IPS-18a (cell line): ENCODE data around the gene SEZ6L2.
"Not testable (repeated sequence)": the region's sequence is repeated elsewhere in the genome, so short reads cannot be mapped to it uniquely, and the experiment has no call there.

ENCODE experiments used
- H3K27ac ChIP-seq: one replicate; pipeline ENCODE4 v1.5.1; 2013; ENCODE audit warnings: low read length
- H3K27me3 ChIP-seq: one replicate; pipeline ENCODE4 v1.6.1; 2013; ENCODE audit warnings: mild to moderate bottlenecking, low read length; ENCODE audit not compliant: control insufficient read depth, insufficient read depth
- H3K36me3 ChIP-seq: one replicate; pipeline ENCODE4 v1.6.1; 2013; ENCODE audit warnings: low read depth, low read length; ENCODE audit not compliant: control insufficient read depth
- H3K4me1 ChIP-seq: one replicate; pipeline ENCODE4 v1.6.1; 2013; ENCODE audit warnings: low read depth, low read length; ENCODE audit not compliant: control insufficient read depth
- H3K4me3 ChIP-seq: one replicate; pipeline ENCODE4 v1.5.1; 2013; ENCODE audit warnings: low read length
- H3K9ac ChIP-seq: one replicate; pipeline ENCODE4 v1.6.1; 2013; ENCODE audit warnings: mild to moderate bottlenecking, low read length, moderate library complexity
- H3K9me3 ChIP-seq: one replicate; pipeline ENCODE4 v1.6.1; 2013; ENCODE audit warnings: low read depth, low read length; ENCODE audit not compliant: control insufficient read depth

Gene SEZ6L2

DNA sequence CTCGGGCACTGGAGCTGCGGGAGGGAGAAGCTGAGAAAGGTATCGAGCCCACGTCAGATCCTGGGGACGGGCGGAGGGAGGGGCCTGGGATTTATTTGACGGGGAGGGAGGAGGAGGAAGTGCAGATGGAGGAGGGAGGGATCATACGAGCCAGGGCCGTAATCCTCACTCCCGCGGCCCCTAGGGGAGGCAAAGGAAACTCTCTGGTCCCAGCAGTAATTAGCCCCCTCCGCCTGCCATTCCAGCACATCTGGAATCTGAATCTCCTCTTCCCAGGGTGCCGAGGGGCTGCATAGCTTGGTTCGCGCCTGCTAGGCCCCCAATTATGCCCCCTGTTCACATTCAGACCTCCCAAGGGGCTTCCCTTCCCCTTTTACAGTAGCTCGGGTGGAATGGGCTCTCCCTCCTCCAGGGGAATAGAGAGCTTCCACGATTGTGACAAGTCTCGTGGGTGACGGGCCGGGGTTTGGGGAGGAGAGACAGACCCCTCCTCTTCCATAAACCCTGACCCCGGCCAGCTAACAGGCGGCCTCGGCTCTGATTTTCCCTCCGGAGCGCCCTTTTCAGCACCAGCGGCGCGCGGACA, at the start of gene SEZ6L2:
SEZ6L2 (minus strand) TSS at position 35 of the 586 bp plus-strand sequence. CDS start 531 bp downstream, outside the sequence.
- H3K4me1 ChIP-seq: peaks cover 9% of the 10 kb centered on the region
- no peaks in the 10 kb centered on the region for H3K9me3 ChIP-seq
- H3K36me3 ChIP-seq: no peaks in the 10 kb centered on the region
- H3K4me3 ChIP-seq: peak within 1 kb of the TSS; percentile 91
- H3K27me3 ChIP-seq: no peaks in the 10 kb centered on the region
- no peak within 1 kb of the TSS for H3K27ac ChIP-seq
- peak within 1 kb of the TSS; percentile 67 for H3K9ac ChIP-seq

DNA sequence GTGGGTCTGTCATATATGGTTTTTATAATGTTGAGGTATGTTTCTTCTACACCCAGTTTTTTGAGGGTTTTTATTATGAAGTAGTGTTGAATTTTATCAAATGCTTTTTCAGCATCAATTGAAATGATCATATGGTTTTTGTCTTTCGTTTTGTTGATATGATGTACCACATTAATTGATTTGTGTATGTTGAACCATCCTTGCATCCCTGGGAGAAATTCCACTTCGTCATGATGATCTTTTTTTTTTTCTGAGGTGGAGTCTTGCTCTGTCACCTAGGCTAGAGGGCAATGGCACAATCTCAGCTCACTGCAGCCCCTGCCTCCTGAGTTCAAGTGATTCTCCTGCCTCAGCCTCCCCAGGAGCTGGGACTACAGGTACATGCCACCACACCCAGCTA, 48.5 kb upstream of the SEZ6L2 start:
- peaks cover 5% of the 10 kb centered on the region for H3K4me1 ChIP-seq
- no peaks in the 10 kb centered on the region for H3K36me3 ChIP-seq
- no peak overlapping the region for H3K27ac ChIP-seq
- H3K9me3 ChIP-seq: no peaks in the 10 kb centered on the region
- H3K27me3 ChIP-seq: no peaks in the 10 kb centered on the region
- no peak overlapping the region for H3K4me3 ChIP-seq
- H3K9ac ChIP-seq: no peak overlapping the region

DNA sequence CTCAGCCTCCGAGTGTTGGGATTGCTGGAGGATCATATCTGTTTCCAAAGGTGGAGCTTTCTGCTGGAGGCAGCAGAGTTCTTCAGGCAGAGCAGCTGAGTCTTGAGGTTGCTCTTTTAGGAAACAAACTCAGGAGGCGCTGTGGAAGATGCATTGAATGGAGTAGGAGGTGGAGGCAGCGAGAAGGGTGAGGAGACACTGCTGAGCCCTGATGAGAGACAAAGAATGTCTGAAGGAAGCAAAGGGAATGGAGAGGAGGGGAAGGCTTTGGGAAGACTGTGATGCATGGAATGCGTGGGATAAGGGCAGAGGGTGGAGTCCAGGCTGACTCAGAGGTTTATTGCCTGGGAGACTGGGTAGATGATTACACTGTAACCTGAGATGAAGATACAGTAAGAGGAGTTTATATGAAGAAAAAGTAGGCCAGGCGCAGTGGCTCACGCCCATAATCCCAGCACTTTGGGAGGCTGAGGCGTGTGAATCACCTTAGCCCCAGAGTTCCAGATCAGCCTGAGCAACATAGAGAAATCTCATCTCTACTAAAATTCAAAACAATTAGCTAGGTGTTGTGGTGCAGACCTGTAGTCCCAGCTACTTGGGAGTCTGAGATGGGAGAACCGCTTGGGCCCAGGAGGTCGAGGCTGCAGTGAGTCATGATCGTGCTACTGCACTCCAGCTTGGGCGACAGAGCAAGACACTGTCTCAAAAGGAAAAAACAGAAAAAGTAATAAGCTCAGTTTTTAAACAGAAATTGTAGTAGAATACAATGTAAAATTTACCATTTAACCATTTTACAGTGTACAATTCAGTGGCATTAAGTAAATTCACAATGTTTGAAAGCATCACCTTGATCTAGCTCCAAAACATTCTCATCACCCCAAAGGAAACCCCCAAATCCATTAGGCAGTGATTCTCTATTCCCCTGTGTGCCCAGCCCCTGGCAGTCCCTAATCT, 44.8 kb upstream of the SEZ6L2 start:
- H3K36me3 ChIP-seq: no peaks in the 10 kb centered on the region
- no peaks in the 10 kb centered on the region for H3K9me3 ChIP-seq
- H3K27ac ChIP-seq: no peak overlapping the region
- no peak overlapping the region for H3K4me3 ChIP-seq
- H3K27me3 ChIP-seq: no peaks in the 10 kb centered on the region
- peaks cover 5% of the 10 kb centered on the region for H3K4me1 ChIP-seq
- no peak overlapping the region for H3K9ac ChIP-seq

- Histone ChIP-seq H3K9ac (no peak overlapping the region), H3K27me3 (no peaks in the 10 kb centered on the region), H3K36me3 (no peaks in the 10 kb centered on the region), H3K27ac (no peak overlapping the region), H3K4me1 (peaks cover 5% of the 10 kb centered on the region), H3K4me3 (no peak overlapping the region), H3K9me3 (no peaks in the 10 kb centered on the region)
These were observed 41.3 kb upstream of the SEZ6L2 start for GRCh38 chr16:29940656-29941055.

DNA sequence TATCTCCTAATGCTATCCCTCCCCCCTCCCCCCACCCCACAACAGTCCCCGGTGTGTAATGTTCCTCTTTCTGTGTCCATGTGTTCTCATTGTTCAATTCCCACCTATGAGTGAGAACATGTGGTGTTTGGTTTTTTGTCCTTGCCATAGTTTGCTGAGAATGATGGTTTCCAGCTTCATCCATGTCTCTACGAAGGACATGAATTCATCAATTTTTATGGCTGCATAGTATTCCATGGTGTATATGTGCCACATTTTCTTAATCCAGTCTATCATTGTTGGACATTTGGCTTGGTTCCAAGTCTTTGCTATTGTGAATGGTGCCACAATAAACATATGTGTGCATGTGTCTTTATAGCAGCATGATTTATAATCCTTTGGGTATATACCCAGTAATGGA, 32.4 kb upstream of the SEZ6L2 start:
- not testable (repeated sequence) for H3K27me3 ChIP-seq, H3K4me3 ChIP-seq, H3K9ac ChIP-seq, H3K27ac ChIP-seq, H3K9me3 ChIP-seq, H3K4me1 ChIP-seq, H3K36me3 ChIP-seq

DNA sequence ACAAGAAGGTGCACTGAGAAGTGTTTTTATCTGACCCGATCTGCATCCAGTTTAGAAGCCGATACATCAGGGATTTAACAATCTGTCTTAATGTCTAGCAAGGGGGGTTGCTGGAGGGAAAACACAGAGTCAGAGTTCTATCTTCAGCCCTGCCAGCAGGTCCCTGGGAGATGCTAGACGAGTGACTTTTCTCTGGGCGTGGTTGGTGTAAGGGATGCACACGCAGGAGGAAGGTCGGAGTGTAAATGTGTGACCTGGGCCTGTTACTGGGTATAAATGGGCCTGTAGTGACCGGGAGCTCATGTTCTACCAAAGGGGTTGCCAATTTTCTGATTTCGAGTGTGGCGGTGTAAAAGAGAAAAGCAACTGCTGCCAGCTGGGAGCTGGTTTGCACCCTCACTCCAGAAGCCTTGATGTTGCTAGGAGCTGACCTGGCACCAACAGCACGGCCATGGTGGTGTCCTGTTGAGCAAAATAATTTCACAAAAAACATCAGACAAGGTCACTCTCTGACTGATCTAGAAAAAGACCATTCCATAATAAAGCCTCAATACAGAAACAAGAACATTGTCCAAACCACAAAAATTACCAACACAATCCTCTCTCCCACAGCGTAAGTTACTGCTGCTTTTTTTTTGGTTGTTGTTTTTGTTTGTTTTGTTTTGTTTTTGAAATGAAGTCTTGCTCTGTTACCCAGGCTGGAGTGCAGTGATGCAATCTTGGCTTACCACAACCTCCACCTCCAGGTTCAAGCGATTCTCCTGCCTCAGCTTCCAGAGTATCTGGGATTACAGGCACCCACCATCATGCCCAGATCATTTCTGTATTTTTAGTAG, 27.9 kb upstream of the SEZ6L2 start:
- H3K4me3 ChIP-seq: peak overlapping the region; percentile 77
- H3K9ac ChIP-seq: peak overlapping the region; percentile 83
- no peaks in the 10 kb centered on the region for H3K9me3 ChIP-seq
- peaks cover 7% of the 10 kb centered on the region for H3K4me1 ChIP-seq
- H3K36me3 ChIP-seq: no peaks in the 10 kb centered on the region
- no peaks in the 10 kb centered on the region for H3K27me3 ChIP-seq
- no peak overlapping the region for H3K27ac ChIP-seq

- Histone ChIP-seq H3K4me1 (peaks cover 7% of the 10 kb centered on the region), H3K27ac (peak overlapping the region; percentile 54), H3K36me3 (no peaks in the 10 kb centered on the region), H3K27me3 (no peaks in the 10 kb centered on the region), H3K4me3 (peak overlapping the region; percentile 77), H3K9ac (peak overlapping the region; percentile 83), H3K9me3 (no peaks in the 10 kb centered on the region)
These were observed 27.3 kb upstream of the SEZ6L2 start for GRCh38 chr16:29926711-29927052.

DNA sequence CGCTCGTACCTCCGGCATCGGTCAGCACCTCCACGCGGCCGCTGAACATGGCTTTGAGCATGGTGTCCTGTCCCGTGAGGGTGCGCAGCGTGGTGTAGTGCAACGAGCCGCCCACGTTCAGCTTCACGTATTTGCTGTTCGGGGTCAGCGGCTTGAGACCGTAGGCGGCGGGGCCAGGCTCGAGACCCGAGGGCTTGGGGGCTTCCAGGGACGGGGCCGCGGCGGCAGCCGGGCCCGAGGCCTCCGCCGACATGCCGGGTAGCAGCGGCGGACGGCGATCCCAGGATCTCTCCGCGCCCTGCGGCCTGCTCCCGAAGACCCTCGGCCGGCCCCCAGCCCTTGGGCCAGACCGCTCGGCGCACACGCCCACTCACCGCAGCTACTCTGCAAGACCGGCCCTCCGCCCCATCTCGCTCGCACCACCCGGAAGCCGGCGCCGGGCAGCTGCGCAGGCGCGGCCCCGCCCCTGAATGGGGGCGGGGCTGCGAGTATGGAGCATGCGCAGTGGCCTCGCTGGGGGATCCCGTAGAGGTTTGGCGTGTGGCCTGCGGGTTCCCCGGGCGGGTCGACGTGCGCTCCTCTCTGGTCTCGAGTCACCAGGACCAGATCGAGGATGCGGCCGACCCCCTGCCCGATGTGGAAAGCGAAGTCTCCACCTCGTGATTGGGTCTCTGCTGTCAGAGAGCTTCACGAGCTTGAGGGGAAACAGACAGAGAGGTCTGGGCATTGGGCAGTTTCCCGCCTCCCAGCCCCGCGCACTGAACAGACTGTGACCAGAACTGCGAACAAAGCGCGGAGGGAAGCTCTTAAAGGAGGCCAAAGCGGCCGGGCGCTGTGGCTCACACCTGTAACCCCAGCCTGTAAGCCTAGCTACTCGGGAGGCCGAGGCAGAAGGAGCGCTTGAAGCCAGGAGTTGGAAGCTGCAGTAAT, 26.7 kb upstream of the SEZ6L2 start, which contains the start of gene KCTD13:
KCTD13 (minus strand) TSS at position 446 of the 930 bp plus-strand sequence; CDS start at position 253, 193 bp downstream.
- Histone ChIP-seq H3K4me1 (peaks cover 7% of the 10 kb centered on the region), H3K27ac (peak within 1 kb of the TSS; percentile 54), H3K9ac (peak within 1 kb of the TSS; percentile 83), H3K36me3 (no peaks in the 10 kb centered on the region), H3K4me3 (peak within 1 kb of the TSS; percentile 77), H3K27me3 (no peaks in the 10 kb centered on the region), H3K9me3 (no peaks in the 10 kb centered on the region)

DNA sequence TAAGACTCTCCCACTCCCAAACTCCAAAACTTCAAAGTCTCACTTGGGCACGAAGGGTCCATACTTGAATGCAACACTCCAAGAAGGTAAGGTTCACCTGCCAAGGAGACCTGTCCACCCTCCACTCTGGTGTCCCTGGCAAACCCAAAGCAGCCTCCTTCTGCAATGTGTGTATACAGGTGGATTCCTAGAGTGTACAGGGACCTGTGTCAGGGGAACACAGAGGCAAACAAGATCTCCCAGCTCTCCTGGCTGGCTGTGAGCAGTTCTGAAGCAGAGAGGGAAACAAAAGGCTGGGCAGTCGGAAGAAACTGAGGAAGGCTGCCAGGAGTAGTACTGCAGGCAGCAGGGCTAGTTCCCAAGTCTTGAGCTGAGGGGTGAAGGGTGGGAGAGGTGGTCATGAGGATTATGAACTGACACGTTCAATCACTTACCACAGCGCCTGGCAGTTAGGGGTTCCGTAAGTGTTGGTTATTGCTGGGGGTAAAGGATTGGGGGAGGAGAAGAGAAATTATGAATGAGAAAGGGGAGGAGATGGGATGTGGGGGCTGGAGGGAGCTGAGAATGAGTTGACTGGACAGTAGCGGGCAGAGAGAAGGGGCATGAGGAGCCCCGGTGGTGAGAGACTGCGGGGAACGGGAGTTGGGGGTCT, 25.9 kb upstream of the SEZ6L2 start:
- no peak overlapping the region for H3K27ac ChIP-seq

GRCh38 chr16:29922986-29923501, 23.7 kb upstream of the SEZ6L2 start:
- no peaks in the 10 kb centered on the region for H3K9me3 ChIP-seq
- H3K4me1 ChIP-seq: peaks cover 7% of the 10 kb centered on the region
- H3K9ac ChIP-seq: no peak overlapping the region
- no peak overlapping the region for H3K27ac ChIP-seq
- H3K36me3 ChIP-seq: no peaks in the 10 kb centered on the region
- no peak overlapping the region for H3K4me3 ChIP-seq
- H3K27me3 ChIP-seq: no peaks in the 10 kb centered on the region

More for the DNA sequence above, 25.9 kb upstream of the SEZ6L2 start:
- H3K9ac ChIP-seq: peak overlapping the region; percentile 83
- peaks cover 7% of the 10 kb centered on the region for H3K4me1 ChIP-seq
- peak overlapping the region; percentile 77 for H3K4me3 ChIP-seq
- H3K9me3 ChIP-seq: no peaks in the 10 kb centered on the region
- no peaks in the 10 kb centered on the region for H3K36me3 ChIP-seq
- no peaks in the 10 kb centered on the region for H3K27me3 ChIP-seq
